Esophagus muscularis mucosa (tissue), 4 donors: ENCODE results near the gene MZT2A.
"Not testable (repeated sequence)": the region's sequence is repeated elsewhere in the genome, so short reads cannot be mapped to it uniquely, and the experiment has no call there.

Experiments
- EP300 ChIP-seq: sonication (generic); formaldehyde crosslinking; IDR thresholded peaks from one replicate; pipeline ENCODE4 v1.6.1; 2017; ENCODE audit warnings: antibody characterized with exemption
- POLR2A ChIP-seq: fragments of 450-650 bp; IDR thresholded peaks from one replicate; pipeline ENCODE4 v1.6.1; 2017; ENCODE audit warnings: antibody characterized with exemption, moderate library complexity, mild to moderate bottlenecking, low read depth
- TF ChIP-seq, protein P1 (sequence below), 3 experiments: fragments of 200-600 bp in 2 of 3; fragments of 450-650 bp in 1 of 3; sonication (generic) in 2 of 3; IDR thresholded peaks; one replicate each; pipeline ENCODE4 v1.5.1; 2017 to 2019; ENCODE audit warnings: antibody characterized with exemption in 3 of 3, mild to moderate bottlenecking in 2 of 3, moderate library complexity in 1 of 3

DNA sequence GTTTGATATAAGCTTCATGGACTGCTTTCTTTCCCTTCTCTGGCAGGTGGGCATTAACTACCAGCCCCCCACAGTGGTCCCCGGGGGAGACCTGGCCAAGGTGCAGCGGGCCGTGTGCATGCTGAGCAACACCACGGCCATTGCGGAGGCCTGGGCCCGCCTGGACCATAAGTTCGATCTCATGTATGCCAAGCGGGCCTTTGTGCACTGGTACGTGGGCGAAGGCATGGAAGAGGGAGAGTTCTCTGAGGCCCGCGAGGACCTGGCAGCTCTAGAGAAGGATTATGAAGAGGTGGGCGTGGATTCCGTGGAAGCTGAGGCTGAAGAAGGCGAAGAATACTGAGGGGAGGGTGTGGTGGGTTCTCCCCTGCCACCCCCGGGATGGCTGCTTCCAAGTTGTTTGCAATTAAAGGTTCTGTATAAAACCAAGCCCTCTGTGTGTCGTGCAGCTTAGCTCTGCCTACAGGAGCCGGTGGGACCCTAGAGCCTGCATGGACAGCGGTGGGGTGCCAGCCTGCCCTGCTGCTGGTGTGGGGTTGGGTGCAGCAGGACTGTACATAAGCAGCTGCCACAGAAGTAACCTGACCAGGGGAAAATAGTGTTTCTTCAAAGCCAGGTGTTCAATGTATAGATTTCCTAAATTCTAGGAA is 9.6 kb downstream of the MZT2A start:
- TF ChIP-seq, protein P1, sequence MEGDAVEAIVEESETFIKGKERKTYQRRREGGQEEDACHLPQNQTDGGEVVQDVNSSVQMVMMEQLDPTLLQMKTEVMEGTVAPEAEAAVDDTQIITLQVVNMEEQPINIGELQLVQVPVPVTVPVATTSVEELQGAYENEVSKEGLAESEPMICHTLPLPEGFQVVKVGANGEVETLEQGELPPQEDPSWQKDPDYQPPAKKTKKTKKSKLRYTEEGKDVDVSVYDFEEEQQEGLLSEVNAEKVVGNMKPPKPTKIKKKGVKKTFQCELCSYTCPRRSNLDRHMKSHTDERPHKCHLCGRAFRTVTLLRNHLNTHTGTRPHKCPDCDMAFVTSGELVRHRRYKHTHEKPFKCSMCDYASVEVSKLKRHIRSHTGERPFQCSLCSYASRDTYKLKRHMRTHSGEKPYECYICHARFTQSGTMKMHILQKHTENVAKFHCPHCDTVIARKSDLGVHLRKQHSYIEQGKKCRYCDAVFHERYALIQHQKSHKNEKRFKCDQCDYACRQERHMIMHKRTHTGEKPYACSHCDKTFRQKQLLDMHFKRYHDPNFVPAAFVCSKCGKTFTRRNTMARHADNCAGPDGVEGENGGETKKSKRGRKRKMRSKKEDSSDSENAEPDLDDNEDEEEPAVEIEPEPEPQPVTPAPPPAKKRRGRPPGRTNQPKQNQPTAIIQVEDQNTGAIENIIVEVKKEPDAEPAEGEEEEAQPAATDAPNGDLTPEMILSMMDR (IDR thresholded peaks at IDR 0.05): not testable (repeated sequence)
- not testable (repeated sequence) for TF ChIP-seq POLR2A, EP300
